ENCODE measurements around the gene PDIK1L.
A peak's percentile ranks its signal among the peaks of the same experiment; 100 is the strongest.

The PDIK1L gene

DNA sequence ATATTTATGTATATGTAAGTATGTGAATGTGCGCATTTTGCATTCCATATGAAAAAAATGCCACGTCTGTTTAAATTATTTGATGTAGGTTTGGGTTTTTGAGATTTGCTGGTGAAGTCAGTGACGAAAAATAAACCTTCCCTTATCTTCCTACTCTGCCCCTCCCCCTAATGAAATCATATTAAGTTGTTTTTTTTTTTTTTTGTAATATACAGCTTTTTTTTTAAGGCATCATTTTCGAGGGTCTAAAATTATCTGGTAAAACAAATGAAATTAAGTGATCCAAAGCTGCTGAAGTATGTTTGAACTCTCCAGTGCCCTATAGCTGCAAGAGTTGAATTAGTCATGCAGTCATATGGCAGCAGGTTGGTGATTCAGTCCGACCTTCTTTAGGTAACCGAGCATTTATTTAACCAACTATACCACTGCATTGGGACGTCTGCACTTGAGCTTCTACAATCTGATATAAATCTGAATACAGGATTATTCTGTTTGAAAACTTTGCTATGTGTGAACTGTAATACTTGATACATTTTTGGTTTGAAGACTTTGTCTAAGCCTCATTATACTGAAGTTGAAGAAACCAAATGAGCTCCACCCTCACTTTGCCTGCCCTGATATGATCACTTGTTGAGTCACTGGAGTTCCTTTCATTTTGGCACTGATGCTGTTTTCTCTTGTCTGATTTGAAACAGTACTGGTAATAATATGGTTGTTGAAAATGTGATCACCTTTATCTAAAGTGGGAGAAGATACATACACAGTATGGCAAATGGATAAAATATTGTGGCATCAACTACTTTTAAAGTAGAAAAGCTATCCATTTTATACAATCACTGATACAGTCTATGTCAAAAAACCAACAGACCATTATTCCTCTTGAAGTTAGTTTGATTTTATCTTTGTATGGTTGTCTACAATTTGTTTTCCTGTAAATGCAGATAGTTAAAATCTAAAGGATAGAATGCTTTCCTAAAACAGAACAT is 11.7 kb downstream of the PDIK1L start:
- DNase-seq (ENCODE audit: low read depth in 2 of 2): no peak

DNA sequence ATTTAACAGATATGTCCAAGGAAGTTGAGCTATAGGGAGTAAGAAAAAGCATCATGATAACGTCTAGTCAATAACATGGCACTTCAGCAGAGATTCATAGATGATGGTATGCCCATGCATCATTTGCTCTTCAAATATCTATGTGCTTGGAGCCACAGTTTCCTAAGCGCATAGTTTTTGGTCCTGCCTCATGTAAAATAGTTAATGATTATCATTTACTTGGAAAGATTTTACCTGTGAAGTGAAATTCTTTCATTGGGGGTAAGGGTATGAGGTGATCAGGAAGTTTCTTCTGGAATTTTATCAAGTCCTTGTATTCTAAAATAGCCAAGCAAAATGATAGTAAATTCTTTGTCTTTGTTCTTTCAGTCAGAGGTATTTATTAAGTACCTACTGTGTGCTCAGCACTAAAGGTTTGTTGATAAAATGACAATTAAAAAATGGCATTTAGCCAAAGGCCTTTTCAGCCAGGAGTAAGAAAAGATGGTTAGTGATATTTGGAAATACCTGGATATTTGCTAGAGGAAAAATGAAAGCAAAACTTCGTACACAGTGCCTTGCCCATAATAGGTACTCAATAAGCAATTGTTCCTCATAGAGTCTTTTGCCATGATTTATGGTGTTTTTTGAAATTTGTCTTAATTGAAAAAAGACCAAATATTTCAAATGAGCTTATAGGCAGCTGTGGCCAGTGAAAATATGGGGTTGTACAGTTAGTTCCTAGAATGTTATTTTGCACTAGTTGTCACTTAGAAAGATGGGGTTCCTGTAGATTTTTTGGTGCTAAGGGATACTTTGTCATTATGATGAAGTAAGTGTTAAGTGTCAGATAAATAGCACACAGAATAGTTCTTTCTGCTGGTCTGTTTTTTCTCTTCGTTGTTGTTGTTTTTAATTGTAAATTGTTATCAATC is 13.1 kb downstream of the PDIK1L start:
- DNase-seq (ENCODE audit: low read depth in 2 of 2): no peak

DNA sequence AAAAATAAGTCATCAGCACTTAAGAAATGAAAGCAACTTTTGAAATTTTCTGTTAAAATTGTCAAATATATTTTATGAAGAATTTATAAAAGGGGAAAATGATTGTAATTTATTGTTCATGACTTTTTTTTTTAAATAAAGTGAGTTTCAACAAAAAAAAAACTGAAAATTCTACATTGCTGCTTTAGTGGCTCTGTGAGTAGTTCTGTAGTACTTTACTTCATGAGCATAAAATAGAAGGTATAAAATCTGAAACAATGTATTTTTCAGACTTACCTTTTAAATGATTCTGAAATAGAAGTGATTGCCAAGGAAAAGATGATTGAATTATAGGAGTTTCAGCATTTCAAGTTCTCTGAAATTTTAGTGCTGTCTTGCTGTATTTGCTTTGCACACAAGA is 13.8 kb downstream of the PDIK1L start:
- no peak for DNase-seq (ENCODE audit: low read depth in 2 of 2)

DNA sequence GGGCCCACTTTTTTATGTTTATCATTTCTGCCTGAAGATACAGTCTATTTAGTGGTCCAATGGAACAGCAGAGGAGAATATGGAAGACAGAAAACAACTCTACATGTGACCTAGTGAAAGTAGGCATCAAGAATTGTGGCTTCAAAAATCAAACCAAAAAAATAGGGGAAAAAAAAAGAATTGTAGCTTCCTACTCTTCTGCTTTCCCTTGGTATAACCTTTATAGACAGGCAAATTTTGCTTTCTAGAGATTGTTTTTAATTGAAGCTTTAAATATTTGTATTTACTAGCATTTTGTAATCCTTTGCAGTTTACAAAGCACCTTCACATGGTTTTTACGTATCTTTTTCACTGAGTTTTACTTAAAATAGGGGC is 14.3 kb downstream of the PDIK1L start:
- DNase-seq (ENCODE audit: low read depth in 2 of 2): no peak

DNA sequence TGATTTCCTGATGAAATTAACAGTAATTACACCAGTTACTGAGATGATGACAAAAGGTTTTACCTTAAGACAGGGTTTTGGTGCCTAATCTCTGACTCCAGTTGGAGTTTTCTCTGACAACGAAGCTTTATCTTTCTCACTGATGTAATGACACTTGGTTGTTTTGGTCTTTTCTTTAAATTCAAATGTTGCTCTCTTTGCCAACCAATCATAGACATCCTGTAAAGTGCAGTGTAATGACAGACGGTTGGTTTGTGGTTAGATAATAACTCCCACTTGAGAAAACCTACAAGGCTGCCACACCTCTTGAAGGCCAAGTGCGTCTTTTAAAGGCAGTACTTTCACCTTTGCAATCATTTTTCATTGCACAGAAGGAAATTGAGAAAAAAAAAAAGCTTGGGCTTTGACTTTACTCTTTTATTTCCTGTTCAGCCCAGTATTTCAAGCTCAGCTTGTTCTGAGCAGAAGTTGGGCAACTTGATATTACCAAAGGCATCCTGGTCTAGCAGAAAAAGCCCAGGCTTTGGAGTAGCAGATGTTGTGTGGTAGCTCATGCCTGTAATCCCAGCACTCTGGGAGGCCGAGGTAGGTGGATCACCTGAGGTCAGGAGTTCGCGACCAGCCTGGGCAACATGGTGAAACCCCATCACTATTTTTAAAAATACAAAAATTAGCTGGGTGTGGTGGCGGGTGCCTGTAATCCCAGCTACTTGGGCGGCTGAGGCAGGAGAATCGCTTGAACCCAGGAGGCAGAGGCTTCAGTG is 14.9 kb downstream of the PDIK1L start:
- peak; percentile 9 to 19 for DNase-seq (ENCODE audit: low read depth in 2 of 2)

DNA sequence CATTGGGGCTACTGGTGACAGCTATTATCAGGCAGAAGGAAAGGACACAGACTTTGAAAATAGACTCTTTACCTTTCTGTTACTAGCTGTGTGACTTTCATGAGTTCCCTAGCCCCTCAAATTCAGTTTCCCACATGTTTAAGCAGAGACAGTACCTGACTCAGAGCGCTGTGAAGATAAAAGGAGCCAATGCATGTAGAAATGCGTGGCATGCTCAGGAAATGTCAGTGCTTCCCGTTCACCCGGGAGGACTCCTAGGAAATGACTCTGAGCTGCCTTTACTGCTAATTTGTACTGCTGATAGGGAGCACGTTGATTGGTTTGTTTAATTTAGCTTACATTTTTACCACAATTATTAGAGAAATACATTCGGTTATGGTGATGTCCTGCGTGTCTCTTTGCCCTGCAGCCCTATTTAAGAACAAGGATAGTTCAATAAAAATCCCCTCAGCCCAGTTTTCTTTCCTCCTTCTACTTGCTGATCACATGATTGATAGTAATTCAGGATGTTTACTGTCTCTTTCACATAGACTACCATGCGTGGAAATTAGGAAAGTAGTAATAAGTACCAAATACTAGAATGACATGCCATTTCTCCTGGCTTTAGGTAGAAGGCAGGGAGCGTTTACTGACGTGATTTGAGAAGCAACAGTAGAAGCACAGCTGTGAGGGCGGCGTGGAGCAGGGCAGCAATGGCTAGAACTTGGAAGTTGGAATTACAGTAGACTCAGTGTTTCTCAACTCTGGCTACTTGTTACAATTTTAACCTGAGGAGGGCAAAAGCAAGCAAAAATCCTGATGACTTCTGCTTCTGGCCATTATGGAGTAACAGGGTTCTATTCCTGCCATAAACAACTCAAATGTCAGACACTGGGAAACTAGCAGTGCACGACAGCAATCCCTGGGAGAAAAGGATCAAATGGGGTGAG is 15.9 kb downstream of the PDIK1L start:
- no peak for DNase-seq (ENCODE audit: low read depth in 2 of 2)

DNA sequence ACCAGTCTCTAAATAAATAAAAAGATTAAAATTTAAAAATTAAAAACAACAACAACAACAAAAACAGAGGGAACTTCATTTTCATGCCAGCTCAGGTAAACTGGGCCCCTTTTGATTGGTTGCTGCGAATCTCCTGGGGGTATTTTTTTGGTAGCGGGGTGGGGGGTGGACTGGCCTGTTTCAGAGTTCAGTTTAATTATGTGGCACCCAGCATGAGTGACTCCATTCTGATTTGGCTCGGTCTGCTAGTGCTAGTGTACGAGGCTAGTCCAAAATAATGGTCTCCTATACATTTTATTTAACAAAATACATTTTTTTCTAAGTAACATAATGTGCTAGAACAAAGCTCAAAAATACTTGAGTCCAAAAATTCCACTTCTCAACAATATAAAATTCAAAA is 18.2 kb downstream of the PDIK1L start:
- DNase-seq (ENCODE audit: low read depth in 2 of 2): no peak

DNA sequence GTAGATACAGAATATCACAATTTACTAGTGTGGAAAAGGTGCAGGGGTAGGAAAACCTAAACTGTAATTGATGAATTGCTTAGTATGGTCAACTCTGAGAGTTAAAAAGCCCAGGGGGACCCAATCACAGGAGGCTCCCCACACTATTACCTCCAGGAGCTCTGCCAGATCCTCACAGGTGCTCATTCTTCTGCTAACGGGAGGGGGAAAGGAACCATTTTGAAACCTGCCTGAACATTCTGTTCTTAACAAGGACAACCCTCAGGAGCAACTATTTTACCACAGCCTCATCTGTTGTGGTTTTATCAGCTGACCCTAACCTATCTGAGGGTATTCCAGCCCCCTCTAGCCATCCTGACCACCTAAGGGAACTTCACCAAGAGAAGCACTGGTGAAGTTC is 19.1 kb downstream of the PDIK1L start:
- no peak for DNase-seq (ENCODE audit: low read depth in 2 of 2)

DNA sequence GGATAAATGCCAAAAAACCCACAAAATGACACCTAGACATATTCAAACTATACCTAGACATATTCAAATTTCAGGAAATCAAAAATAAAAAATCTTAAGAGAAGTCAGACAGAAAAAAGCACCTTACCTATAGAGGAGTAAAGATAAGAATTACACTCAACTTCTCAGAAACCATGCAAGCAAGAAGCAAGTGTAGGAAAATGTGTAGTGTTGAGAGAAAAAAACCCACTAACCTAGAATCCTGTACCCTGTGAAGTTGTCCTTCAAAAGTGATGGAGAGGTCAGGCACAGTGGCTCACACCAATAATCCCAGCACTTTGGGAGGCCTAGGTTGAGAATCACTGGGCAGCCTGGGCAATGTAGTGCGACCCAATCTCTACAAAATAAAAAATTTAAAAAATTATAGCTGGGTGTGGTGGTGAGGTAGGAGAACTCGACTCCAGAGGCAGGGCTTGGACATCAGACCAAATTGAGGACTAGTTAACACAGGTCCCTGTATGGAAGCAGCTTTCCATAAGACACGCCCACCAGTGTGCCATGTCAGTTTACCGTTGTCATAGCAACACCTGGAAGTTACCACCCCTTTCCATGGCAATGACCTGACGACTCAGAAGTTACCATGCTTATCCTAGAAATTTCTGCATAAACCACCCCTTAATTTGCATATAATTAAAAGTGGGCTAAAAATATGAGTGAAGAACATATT is 20.7 kb downstream of the PDIK1L start:
- no peak for DNase-seq (ENCODE audit: low read depth in 2 of 2)

DNA sequence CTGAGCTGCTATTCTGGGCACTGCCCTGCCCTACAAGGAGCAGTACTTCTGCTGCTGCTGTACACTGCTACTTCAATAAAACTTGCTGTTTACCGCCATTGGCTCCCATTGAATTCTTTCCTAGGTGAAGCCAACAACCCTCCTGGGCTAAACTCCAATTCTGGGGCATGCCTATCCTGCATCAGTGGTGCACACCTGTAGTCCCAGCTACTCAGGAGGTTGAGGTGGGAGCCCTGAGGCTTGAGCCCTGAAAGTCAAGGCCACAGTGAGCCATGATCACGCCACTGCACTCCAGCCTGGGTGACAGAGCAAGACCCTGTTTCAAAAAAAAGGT is 21.2 kb downstream of the PDIK1L start:
- no peak for DNase-seq (ENCODE audit: low read depth in 2 of 2)

DNA sequence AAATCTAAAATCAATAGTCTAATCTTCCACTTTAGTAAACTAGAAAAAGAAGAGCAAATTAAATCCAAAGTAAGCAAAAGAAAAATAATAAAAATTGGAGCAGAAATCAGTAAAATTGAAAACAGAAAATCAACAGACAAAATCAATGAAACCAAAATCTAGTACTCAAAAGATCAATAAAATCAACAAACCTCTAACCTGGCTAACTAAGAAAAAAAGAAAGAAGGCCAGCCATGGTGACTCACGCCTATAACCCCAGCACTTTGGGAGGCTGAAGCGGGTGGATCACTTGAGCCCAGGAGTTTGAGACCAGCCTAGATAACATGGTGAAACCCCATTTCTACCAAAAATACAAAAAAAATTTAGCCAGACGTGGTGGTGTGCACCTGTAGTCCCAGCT is 22.8 kb downstream of the PDIK1L start:
- no peak for DNase-seq (ENCODE audit: low read depth in 2 of 2)

DNA sequence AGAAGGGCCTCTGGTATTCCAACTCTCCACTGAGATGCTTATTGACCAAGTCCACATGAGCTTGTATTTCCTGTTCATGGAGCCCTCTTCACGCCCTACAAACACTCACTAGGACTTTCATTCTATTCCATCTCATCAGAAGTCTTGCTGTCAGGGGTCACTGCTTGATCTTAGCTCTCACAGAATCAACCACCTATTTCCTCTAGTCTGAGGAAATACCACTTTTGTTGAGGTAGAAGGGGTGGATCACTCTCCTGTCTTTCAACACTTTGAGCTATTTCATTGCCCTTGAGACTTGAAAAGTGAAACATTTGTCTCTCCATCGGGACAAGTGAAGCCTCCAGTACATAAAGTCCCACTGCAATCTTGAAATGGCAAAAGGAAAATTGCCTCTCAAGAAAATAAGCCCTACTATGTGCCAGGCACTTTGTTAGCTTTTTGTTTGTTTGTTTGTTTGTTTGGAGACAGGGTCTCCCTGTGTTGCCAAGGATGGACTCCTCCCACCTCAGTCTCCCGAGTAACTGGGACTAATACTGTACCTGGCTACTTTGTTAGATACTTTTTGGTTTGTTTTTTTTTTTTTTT is 27.4 kb downstream of the PDIK1L start:
- no peak for DNase-seq (ENCODE audit: low read depth in 2 of 2)

DNA sequence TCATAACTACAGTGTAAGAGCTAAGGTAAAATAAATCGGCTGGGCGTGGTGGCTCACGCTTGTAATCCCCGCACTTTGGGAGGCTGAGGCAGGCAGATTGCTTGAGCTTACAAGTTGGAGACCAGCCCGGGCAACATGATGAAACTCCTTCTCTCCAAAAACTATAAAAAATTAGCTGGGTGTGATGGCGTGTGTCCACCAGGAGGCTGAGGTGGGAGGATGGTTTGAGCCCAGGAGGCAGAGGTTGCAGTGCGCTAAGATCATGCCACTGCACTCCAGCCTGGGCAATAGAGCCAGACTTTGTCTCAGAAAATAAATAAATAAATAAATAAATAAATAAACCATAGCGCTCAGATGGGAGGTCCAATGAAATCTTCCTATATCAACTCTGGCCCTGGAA is 30.5 kb downstream of the PDIK1L start:
- no peak for DNase-seq (ENCODE audit: low read depth in 2 of 2)

DNA sequence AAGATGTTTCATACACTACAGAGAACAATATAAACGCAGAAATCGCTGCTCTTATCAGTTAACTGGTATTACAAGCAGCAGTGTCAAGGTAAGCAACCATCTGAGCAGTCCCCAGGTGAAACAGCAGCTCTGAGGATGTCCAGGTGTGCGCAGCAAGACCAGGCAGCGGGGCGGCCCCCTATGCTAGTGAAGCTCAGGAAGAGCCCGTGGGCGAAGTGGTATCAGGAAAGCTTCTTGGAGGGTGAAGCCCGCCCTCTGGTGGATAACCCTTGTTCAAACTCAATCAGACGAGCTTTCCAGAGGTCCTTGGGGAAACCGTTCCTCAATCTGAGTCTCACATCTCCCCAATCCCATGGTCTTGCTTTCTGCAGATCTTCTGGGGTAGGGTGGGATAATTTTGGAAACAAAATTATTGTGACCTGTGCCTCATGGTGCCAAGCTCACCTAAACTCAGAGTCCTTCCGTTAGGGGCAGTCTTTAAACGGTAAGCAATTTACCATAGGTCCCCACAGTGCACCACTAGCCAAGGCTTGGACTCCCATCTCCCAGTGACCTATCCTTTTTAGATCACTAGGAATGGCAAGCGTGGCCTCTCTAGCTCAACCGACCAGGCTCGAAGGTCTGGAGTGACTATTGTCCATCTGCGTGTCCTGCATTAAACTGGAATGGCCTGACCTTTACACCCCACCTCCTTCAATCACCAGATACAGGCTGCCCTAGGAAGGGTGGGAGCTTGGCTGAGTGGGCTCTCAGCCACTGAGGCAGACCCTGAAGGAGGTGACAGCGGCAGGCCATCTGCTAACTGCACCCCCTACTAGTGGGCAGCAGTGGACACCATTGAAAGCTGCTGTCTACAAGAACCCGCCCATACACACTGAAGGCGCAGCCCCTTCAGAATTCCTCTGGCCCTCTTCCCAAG is 33.7 kb downstream of the PDIK1L start:
- peak; percentile 53 to 65 for DNase-seq (ENCODE audit: low read depth in 2 of 2)

DNA sequence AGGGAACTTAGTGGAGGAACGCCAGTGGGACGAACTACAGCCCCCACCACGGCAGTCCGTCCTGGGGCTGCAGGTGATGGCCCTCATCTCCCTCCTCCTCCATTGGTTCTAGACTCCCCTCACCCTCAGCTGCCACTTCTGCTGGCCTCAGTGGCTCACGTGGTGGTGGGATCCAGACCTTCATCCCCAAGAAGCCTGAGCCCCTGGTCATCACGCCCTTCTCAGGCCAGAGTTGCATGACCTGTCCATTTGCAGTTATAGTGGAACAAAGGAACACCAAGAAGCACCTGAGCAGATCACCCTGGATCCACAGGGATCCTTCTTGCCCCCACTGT is 34.3 kb downstream of the PDIK1L start:
- DNase-seq (ENCODE audit: low read depth in 2 of 2): no peak

DNA sequence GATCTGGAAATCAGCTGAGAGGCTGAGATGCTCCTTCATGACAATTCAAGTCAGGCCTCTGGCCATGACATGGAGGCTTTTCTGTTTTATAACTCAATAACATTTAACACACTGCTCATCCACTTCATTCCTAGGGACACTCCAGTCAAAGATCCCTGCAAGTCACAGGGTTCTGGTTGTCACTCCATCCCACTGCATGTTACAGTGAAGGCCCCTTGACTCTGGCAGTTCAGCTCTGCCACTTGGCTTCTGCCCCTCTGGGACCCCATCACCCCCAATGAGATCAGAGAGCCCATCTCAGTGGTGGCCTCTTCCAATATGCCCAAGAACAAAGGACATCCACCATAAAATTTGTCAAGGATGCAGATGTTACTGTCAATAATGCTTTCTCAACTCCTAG is 37.3 kb downstream of the PDIK1L start:
- no peak for DNase-seq (ENCODE audit: low read depth in 2 of 2)

DNA sequence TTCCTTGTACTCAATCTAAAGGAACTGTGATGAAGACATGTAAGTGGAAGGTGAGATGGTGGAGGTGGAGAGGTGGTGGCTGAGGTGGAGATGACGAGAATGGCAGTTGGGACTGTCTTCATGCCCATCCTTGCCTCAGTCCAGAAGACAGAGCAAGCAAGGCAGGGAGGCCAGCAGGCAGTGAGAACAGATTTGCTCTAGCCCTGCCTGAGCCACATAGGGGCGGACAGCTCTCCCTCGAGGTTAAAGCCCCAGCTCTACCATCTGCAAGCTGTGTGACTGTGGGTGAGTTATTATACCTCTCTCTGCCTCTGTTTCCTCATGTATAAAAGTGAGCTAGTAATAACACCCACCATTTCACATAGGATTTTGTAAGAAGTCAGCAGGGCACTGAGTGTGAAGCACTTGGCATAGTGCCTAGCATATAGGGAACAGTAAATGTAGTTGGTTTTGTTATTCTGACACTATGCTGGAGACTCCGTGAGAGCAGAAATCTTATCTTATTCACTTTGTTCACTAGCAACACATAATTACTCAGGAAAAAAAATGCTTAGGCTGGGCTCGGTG is 42.4 kb downstream of the PDIK1L start:
- no peak for DNase-seq (ENCODE audit: low read depth in 2 of 2)

DNA sequence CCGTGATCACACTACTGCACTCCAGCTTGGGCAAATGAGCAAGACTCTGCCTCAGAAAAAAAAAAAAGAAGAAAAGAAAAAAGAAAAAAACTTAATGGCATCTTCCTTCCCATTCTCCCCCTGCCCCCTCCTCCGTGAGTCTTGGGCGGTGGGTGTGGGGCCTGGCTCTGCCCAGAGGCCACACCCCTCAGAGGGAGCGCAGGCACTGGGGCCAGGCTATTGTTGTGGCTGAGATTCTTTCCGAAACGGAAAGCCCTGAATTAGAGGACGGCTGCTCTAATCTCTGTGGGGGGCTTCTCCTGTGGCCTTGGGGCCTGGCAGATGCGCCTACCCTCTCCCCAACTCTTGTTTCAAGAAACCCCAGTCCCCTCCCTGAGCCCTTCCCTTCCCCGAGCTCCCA is 43.1 kb downstream of the PDIK1L start:
- DNase-seq (ENCODE audit: low read depth in 2 of 2): no peak

Data from stimulated activated CD8-positive, alpha-beta memory T cell treated with anti-CD3 and anti-CD28 coated beads, Interleukin-7, amount 100 ng/mL, for 1 hour (primary cell).